Left ventricle myocardium inferior (tissue), 1 donor: Measurements from ENCODE around the gene DIRAS1. TPM values are rescaled to one million over a fixed set of nuclear protein-coding genes. Genes with fewer than 3 reads are reported as not detected.

ENCODE experiments used
- DNase-seq: peaks from one replicate; pipeline ENCODE4 v3.0.0-alpha.2; 2020
- H3K27ac ChIP-seq: fragments of 200-600 bp; replicated peaks from 2 replicates; pipeline ENCODE4 v1.8.0; 2021
- H3K27me3 ChIP-seq: fragments of 200-600 bp; 2 replicates; pipeline ENCODE4 v1.8.0; 2021; ENCODE audit warnings: low read depth
- H3K36me3 ChIP-seq: fragments of 200-600 bp; 2 replicates; pipeline ENCODE4 v1.8.0; 2021
- H3K4me1 ChIP-seq: fragments of 200-600 bp; 2 replicates; pipeline ENCODE4 v1.8.0; 2021
- H3K4me3 ChIP-seq: fragments of 200-600 bp; 2 replicates; pipeline ENCODE4 v1.8.0; 2021; ENCODE audit warnings: mild to moderate bottlenecking, moderate library complexity
- H3K9me3 ChIP-seq: fragments of 200-600 bp; replicated peaks from 2 replicates; pipeline ENCODE4 v1.8.0; 2021
- intact Hi-C: fragments of 100-400 bp; cut with micrococcal nuclease; formaldehyde crosslinking; loops from one replicate; pipeline ENCODE4 v1.11.0; 2022
- total RNA-seq: library from RNA; stranded (reverse); fragmentation: NEBNext Ultra II Directional; extraction: Animal tissue kit (Norgen Biotek cat#: 25700); gene quantifications from one replicate; pipeline ENCODE4 v1.2.1, GENCODE V29; 2021
- TF ChIP-seq, protein P1 (sequence below): fragments of 200-600 bp; IDR thresholded peaks from 2 replicates; pipeline ENCODE4 v1.8.0; 2021; ENCODE audit warnings: antibody characterized with exemption, mild to moderate bottlenecking, borderline replicate concordance
- donor health status: DM: no; HTN: yes; CAD: no; lungs with severe emphysema.

The DIRAS1 gene
- total RNA-seq, 1 donor from 2014 or later = 195 TPM

DNA sequence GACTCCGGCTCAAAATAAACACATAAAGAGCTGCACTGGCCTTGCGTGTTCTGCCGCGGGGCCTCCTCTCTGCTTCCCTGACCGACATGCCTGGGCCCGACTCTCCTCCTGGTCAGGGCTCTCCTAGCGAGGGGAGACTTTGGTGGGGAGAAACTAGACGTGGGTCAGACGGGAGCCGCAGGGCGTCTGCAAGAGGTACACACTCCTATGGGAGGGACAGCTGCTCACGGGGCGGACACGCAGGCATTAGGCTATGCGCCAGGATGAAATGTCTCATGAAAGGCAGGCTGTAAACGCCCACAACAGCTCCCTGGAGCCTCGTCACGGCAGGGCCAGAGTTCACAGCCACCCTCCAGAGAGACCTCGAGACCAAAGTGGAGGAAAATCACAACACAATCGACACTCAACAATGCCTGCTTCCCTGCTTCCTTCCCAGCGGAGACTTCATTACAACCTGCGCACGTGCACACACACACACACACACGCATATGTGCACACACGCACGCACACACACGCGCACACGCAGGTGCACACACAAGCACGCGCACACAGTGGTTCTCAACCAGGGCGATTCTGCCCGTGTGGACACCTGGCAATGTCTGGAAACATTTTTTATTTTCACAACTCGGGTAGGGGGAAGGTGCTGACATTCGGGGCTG lies 12.9 kb upstream of the DIRAS1 start:
- H3K27ac ChIP-seq = no peak overlapping the region
- no peak overlapping the region for H3K4me3 ChIP-seq
- H3K27me3 ChIP-seq = no peaks in the 10 kb centered on the region
- H3K9me3 ChIP-seq = peaks cover 6% of the 10 kb centered on the region
- H3K36me3 ChIP-seq = peaks cover 43% of the 10 kb centered on the region
- peaks cover 10% of the 10 kb centered on the region for H3K4me1 ChIP-seq
- TF ChIP-seq, protein P1, sequence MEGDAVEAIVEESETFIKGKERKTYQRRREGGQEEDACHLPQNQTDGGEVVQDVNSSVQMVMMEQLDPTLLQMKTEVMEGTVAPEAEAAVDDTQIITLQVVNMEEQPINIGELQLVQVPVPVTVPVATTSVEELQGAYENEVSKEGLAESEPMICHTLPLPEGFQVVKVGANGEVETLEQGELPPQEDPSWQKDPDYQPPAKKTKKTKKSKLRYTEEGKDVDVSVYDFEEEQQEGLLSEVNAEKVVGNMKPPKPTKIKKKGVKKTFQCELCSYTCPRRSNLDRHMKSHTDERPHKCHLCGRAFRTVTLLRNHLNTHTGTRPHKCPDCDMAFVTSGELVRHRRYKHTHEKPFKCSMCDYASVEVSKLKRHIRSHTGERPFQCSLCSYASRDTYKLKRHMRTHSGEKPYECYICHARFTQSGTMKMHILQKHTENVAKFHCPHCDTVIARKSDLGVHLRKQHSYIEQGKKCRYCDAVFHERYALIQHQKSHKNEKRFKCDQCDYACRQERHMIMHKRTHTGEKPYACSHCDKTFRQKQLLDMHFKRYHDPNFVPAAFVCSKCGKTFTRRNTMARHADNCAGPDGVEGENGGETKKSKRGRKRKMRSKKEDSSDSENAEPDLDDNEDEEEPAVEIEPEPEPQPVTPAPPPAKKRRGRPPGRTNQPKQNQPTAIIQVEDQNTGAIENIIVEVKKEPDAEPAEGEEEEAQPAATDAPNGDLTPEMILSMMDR = no peak
- DNase-seq = no peak
- intact Hi-C loops = no loop called here

DNA sequence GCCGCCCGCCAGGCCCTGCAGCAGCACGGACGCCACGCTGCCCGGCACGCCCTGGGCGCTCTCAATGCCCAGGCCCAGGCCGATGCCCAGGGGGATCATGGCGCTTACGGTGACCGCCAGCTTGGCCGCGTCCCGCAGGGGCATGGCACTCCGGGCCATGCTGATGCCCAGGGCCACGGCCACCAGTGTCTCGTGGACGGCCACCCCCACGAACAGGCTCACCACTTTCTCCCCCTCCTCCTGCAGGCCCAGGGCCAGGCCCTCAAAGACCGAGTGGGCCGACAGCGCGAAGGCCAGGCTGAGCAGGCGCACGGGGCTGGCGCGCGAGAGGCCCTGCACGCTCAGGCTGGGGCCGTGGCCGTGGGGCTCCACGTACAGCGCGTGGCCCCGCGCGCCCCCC lies 11.7 kb upstream of the DIRAS1 start:
- Histone ChIP-seq H3K4me3 (no peak overlapping the region), H3K27me3 (peaks cover 3% of the 10 kb centered on the region), H3K36me3 (peaks cover 43% of the 10 kb centered on the region), H3K27ac (no peak overlapping the region), H3K9me3 (peaks cover 6% of the 10 kb centered on the region), H3K4me1 (no peaks in the 10 kb centered on the region)
- intact Hi-C loops = no loop called here
- TF ChIP-seq, protein P1 = no peak
- no peak for DNase-seq

DNA sequence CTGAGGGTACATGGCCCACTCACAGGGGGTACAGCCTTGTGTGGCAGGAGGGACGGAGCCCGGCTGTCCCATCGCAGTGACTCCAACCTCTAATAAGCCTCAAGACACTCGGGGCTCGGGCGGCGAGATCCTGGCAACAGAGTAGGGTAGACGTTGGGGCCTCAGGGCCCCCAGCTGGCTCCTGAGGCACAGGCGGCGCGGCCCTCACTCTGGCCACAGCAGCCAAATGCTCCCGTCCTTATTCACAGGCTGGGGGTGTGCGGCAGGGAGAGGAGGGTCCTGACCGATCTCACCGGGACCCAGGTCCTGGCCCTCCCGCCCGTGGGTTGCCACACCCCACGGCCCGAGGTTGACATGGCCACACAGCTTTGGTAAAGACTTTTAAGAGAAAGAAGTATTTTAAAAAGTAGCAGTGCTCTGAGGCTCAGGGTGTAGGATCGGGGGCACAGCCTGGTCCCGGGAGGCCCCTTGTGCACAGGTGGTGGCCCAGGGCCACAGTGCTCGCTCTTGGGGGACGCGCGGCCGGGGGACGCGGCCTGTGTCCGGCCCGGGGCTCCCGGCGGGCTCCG lies 11.1 kb upstream of the DIRAS1 start:
- TF ChIP-seq, protein P1 = no peak
- intact Hi-C loops = no loop called here
- no peak overlapping the region for H3K4me3 ChIP-seq
- DNase-seq = no peak
- peaks cover 9% of the 10 kb centered on the region for H3K27me3 ChIP-seq
- peaks cover 6% of the 10 kb centered on the region for H3K9me3 ChIP-seq
- H3K36me3 ChIP-seq = peaks cover 43% of the 10 kb centered on the region
- H3K4me1 ChIP-seq = no peaks in the 10 kb centered on the region
- no peak overlapping the region for H3K27ac ChIP-seq

DNA sequence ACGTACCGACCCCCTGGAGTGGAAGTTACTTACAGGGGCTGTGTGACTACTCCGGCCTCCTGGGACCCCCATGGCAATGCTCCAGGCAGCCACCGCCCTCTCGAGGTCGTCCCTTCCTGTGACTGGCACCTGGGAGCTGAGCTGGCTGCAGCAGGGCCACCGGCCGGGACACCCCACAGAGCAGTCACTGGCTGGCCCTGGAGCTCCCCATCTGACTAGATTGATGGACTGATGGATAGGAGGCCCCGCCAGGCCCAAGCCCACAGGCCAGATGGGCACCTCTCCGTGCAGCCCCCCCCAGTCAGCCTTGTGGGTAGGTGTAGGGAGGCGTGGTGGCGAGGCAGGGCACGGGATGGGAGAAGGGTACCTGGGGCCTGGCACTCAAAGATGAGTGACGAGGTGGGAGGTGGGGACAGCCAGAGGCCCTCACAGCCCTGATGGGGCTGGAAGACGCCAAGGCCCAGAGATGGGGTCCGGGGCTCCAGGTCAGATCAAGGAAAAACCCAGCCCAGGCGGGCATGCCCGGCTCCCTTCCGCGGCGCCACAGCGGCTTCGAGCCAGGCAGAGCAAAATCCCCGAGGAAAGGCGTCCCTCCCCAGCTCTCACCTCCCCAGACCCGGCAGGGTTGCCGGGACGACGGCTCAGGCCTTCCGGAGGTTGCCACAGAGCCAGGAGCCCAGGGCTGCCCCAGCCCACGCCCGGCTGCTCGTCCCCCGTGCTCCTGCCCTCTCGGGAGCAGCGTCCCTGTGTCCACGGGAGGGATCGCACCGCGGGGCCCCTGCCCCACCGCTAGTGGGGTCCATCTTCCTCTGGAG lies 10.2 kb upstream of the DIRAS1 start:
- TF ChIP-seq, protein P1 = no peak
- Histone ChIP-seq H3K27me3 (peaks cover 18% of the 10 kb centered on the region), H3K9me3 (peaks cover 3% of the 10 kb centered on the region), H3K4me3 (no peak overlapping the region), H3K27ac (no peak overlapping the region), H3K4me1 (no peaks in the 10 kb centered on the region), H3K36me3 (peaks cover 37% of the 10 kb centered on the region)
- intact Hi-C loops = no loop called here
- no peak for DNase-seq

DNA sequence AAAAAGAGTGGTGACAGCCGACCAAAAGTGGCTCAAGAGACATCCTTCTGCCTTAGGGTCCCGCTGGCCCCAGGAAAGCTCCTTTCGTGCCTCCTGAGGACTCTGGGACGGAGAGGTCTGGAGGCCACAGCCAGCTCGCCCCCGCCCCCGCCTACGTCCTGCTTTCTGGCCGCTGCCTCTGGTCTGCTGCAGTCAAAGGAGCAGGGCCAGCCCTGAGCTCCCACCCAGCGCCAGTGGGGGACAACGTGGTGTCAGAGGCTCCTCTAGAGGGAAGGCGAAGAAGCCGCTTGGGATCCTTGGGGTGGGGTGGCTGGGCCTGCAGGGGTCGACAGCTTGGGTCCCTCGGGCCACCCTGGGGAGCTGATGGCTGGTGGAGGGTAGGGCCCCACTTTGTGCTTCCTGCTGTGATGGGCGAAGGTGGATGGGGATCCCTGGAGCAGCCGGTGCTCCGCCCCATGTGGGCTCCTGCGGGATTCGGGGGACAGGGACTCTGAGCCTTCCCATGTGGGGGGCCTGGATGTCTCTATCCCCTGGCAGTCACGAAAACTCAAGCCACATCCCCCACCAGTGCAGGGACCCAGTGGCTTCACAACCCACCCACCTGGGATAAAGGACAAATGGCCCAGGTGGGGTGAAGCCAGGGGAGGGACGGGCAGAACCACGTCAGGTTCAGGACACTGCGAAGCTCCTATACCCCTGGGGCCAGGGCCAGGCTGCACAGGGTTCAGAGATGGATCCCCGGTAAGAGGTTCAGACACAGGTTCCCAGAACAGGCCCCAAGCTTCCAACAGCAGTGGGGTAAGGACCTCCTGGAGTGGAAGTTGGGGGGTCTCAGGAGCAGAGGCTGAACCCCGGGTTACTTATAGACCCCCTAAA lies 9.0 kb upstream of the DIRAS1 start:
- no peak for DNase-seq
- H3K4me3 ChIP-seq = no peak overlapping the region
- peaks cover 25% of the 10 kb centered on the region for H3K36me3 ChIP-seq
- peaks cover 30% of the 10 kb centered on the region for H3K27me3 ChIP-seq
- H3K27ac ChIP-seq = no peak overlapping the region
- TF ChIP-seq, protein P1 = no peak
- no peaks in the 10 kb centered on the region for H3K4me1 ChIP-seq
- H3K9me3 ChIP-seq = no peaks in the 10 kb centered on the region
- intact Hi-C loops = no loop called here
